ENCODE data around the gene SEC14L3.
"Not testable (repeated sequence)": the region's sequence is repeated elsewhere in the genome, so short reads cannot be mapped to it uniquely, and the experiment has no call there.

The SEC14L3 gene

DNA sequence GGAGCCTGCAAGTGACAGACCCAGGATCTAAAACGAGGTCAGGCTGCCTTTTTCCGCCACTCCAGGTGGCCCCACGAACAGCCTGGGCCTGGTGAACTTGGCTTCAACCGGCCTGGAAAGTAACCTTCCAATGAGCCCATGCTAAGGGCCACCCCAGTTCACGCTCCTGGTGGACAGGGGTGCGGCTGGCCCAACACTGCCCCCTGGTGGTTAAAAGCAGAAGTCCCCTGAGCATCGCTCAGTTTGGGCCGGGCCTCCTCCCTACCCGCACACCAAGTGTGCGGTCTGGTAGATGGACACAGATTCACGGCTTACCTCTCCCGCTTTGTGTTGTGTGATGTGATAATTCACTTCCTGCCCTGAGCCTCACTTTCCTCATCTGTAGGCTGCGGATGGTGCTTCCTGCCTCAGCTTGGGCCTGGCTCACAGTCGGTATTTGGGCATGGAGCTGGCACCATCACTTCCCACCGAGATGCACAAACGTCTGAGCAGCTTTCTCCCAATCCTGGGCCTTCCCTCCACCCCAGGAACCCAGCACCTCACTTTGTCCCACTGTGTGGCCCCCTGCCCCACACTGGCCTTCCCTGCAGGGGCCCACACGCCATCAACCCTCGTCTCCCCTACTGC, 13.7 kb upstream of the SEC14L3 start:
- peak; percentile 43 for DNase-seq

DNA sequence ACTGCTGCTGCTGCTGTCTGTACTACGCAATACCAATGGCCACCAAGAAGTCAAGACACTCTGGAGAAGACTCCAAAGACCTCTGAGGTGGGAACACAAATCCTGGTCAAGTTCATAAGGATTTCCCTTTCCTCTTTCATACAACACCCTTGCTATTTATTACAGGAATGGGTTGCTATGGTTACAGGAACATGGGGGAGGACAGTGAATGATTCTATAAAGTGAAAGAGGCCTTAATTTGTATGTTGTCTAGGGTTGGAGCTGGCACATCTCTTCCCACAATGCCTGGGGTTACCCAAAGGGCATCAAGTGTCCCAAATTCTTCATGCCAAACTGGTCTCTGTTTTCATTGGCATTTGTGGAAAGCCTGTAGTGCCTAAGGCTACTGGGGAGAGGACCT, 11.4 kb upstream of the SEC14L3 start:
- no peak for DNase-seq

DNA sequence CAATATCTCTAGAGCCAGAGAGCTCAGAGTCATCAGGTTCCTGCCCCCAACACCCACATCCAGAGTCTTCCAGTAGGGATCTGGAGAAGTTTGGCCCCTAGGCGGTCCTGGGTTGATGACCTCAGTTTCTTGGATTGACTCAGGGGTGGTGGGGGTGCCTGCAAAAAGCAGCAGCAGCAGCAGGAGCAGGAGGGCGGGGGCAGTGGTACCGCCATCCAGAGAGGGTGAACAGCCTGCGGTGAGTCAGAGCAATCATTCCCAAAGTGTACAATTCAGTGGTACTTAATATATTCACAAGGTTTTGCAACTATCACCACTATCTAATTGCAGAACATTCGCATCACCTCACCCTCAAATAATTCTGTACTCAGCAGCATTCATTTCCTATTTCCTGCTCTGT, 9.9 kb upstream of the SEC14L3 start:
- peak; percentile 27 for DNase-seq

DNA sequence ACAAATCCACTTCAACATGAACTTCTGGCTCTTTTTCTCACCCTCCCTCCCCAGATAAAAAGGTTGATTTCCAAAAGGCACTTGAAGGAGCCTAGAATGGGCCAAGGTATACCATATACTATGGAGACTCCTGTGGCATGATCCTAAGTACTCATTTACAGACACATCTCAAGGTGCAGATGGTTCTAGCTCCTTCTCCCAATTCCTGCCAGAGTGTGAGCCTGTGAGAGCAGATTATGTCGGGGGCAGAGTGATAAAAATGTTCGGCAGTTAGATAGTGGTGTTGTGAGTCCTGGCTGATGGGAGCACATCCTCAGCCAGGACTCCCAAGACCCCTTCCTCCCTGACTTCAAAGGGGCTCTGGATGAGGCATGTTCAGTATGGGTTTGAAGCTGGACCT, 8.2 kb upstream of the SEC14L3 start:
- DNase-seq, result no peak

DNA sequence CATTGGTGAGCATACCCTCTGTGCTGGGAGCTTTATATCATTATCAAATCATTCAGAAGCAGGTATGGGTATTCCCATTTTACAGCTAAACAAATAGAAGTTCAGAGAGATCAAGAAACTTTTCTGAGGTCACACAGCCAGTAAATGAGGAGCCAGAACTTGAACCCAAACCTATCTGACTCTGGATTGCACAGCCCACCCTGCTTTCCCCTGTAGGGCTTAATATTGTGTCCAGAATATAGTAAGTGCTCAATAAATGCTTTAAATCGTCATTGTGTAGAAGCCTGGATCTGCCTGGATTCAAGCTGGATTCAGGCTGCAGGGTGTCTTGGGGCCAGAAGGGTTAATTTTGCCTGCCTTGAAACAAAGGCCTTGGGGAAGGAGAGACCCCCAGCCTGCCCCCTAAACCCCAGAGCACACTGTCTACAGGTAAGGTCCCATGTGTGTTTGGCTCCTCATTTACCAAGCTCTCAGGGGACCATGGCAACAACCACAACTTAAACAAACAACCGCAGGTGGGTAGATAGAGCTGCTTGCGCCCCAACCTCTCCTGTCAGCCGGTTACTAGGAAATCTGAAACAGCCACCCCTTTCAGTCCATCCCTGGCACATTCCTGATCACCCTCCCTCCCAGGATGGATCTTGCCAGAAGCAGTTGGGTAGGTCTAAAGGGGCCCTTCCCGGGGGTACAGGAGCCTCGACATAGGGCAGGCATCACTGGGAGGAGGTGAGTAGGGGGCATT, 3.0 kb upstream of the SEC14L3 start:
- no peak for DNase-seq

DNA sequence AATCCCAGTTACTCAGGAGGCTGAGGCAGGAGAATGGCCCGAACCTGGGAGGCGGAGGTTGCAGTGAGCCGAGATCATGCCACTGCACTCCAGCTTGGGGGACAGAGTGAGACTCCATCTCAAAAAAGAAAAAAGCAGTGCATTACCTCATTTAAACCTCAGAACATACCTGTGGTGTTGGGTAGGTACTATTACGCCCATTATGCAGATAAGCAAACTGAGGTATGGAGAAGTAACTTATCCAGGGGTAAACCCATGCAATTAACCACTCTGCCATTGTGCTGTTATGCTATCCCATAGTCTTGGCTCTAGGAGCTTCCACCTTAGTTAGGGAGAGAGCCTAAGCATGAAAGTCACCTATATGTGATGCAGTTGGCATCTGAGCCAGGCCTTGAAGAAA, 2.3 kb upstream of the SEC14L3 start:
- DNase-seq, result no peak

DNA sequence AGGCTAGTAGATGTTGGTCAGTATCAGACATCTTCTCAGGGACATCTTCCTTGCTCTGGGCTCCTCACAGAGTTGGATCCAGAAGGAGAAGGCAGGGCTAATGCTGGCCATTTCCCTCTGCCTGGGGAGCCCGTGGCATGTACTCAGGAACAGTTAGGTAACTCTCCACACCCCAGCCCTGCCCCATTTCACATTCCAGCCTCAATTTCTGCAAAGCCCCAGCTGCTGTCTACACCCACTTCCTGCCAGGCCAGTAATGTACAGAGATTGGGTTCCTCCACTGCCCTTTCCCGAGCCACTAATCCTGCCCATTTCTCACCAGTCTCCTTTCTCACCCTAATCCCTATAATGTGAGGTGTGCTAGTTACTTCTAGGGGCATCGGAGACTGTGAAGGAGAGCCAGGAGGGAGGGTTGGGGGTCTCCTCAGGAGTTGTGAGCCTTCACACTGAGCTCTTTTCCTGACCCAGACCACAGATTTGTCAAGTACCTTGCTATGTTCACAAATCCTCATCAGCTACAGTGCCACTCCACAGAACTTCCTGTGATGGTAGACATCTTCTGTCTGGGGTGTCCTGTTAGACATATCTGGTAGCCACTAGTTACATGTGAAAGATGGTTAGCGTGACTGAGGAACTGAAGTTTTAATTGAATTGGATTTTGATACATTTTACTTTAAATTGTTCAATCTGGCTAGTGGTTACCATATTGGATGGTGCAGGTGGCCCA, 1.3 kb upstream of the SEC14L3 start:
- no peak for DNase-seq

DNA sequence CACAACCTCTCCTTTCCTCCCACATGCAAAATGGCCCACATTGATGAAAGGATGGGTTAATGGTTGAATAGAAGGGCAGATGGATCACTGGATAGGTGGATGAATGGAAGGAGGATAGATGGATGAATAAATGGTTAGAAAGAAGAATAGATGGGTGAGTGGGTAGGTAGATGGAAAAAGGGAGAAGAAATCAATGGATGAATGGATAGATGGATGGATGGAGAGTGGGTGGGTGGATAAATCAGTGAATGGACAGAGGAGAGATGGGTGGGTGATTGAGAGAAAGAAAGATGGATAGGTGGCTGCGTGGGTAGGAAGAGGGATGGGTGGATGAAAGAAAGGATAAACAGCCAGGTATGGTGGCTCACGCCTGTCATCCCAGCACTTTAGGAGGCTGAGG, 1.2 kb downstream of the SEC14L3 start:
- no peak for DNase-seq

DNA sequence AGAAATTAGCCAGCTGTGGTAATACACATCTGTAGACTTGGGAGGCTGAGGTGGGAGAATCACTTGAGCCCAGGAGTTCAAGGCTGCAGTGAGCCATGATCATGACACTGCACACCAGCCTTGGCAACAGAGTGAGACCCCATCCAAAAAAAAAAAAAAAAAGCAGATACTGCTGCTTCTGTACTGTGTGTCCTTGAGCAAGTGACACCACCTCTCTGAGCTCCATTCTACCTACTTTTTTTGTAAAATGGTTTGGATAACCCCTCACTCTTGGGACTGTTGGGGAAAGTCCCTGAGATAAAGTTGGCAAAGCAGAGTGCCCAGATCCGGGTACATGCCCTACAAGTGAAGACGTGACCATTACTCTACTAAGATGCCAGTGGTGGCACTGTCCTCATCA, 2.7 kb downstream of the SEC14L3 start:
- DNase-seq, result no peak

DNA sequence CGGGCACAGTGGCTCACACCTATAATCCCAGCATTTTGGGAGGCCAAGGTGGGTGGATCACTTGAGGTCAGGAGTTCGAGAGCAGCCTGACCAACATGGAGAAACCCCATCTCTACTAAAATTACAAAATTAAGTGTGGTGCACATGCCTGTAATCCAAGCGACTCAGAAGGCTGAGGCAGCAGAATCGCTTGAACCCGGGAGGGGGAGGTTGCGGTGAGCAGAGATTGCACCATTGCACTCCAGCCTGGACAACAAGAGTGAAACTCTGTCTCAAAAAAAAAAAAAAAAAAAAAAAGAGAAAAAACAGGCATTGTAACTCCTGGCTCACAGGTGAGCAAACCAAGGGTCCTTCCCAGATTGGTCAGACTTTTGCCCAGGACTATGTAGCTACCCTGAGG, 11.3 kb downstream of the SEC14L3 start:
- not testable (repeated sequence) for DNase-seq

DNA sequence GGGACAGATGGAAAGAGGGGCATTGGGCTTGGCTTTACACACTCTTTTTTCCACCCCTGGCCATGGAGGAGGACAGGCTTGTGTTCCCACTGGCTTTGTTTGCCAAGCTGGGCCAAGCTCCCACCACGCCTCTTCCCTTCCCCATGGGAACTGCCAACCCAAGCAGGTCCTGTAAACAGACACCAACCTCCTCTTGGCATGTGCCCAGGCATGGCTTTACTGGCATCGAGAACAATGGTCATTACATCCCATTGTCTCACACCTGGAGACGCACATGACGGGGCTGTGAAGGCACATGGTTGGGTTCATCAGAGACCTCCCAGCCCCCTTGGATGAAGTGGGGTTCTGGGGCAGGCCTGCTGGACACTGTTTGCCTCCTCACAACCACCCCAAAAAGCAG, 11.7 kb downstream of the SEC14L3 start:
- no peak for DNase-seq

DNA sequence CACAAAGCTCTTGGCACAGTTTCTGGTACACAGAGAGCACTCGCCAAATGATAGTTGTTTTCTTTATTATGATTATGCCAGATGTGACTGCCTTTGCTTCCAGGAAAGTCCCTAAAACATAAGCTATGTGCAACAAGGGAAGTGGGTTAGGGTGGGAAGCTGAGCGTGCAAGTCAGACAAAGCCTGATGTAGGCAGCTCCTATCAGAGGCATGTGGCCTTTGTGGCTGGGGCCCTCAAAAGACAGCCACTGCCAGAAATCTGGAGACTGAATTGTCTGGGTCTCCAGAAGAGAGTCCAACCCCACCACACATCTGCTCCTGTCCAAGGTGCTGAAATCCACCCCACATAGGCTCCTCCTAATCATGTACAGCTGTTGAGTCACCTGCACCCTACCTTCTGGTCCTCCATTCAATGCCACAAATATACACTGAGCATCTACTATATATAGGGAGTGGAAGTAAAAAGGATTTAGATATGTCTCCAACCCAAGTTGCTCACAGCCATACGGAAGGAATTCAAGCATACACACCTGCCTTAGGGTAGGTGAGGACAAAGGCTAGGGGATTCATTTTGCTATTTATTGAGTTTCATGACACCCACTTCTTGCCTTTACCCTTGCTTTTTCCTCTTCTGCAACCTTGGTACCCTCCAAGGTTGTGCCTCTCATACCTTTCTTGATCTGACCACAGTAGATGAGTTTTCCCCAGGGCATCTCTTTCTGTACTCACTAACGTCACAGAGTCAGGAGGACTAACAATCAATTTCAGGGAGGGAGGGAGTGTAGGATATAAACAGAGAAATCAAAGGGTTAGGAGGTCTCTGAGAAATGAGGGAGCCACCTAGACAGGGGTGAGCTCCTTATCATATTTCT, 12.4 kb downstream of the SEC14L3 start:
- DNase-seq, result peak; percentile 26

DNA sequence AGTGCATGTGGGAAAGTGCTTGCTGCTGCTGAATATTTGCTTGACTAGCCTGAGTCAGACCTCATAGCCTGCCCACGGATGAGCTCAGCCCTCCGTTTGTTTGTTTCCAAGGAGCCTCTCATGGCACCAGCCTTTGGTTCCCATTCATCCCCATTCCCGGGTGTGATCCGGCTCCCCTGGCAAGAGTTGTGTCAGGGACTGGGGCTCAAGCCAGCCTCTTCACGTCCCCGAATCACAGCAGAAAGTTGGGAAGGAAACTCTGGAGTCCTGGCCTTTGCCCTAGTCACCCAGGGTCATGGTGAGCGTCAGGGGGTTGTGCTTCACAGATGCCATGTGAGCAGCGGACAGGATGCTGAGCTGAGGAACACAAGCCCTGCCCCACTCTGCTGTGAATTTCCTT, 13.8 kb downstream of the SEC14L3 start:
- no peak for DNase-seq

DNA sequence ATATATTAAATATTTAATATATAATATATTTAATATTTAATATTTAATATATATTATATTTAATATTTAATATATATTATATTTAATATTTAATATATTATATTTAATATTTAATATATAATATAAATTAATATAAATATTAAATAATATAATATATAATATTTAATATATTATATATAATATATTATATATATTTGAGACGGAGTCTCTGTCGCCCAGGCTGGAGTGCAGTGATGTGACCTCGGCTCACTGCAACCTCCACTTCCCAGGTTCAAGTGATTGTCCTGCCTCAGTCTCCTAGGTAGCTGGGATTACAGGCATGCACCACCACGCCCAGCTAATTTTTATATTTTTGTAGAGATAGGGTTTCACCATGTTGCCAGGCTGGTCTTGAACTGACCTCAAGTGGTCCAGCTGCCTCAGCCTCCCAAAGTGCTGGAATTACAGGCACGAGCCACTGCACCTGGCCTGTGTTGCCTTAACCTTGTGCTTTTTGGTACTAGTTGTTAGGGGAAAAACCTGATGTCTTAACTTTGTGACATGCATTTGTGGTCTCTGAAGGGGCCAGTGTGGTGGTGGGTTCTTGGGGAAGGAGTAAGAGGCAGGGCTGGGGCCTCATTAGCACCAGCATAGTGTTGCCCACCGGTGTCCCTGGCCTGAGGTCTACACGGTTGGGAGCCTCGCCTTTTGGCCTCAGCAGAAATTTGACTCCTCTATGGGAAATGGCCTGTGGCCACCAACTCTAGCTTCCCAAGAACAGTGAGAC, 16.6 kb downstream of the SEC14L3 start:
- no peak for DNase-seq

DNA sequence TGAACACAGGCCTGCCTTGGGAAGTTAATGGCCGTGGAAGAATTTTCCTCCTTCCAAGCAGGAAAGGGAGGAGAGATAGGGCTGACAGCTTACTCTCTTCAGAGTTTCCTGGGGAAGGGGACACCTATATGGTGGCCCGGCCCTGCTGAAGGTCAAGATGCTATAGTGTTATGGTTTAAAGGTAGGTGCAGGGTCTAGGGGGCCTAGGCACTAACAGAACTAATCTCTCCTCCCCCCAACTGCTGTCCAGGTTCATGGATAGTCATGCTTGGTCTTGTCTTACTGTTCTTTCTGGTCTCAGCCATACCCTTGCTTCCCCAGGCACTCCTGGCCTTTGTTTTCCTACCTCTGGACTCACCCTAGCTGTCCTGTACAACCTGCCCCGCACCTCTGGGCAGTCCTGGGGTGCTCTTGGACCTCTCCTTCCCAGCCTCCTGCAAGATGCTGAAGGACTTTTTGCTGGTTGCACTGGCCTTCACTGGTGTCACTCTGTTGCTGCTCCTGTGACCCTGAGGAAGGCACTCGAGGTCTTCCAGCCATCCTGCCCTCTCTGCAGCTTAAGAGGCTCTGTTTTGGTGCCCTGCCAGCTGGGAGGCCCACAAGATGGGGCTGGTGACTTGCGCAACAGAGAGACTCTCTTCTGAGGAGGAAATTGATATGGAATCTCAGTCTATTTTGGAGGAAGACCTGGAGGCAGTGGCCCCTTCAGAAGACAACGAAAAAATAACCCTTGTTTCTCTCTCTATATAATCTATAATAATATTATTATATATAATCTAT, 17.9 kb downstream of the SEC14L3 start:
- no peak for DNase-seq

DNA sequence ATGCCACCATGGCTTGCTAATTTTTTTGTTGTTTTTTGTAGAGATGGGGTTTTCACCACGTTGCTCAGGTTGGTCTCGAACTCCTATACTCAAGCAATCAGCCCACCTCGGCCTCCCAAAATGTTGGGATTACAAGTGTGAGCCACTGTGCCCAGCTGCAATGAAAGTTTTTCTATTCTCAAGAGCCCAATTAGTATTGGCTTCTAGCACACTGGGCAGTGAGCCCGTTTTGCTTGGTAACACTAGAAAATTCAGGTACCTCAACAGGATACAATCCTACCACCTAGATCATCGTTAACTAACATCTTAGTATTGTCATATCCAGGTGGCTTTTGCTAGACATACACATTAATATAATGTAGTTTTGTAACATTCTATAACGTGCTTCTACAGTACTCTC, 19.0 kb downstream of the SEC14L3 start:
- DNase-seq, result no peak

DNA sequence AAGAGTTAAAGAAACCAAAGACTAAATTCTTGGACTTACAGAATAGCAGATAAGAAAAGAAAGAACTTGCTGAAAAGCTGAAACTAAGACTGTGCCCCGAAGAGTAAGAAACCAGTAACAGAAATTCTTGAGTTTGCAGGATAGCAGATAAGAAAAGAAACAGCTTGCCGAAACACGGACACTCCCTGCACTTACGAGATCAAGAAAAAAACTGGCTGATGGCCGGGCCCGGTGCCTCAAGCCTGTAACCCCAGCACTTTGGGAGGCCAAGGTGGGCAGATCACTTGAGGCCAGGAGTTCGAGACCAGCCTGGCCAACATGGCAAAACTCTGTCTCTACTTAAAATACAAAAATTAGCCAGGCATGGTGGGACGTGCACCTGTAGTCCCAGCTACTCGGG, 20.3 kb downstream of the SEC14L3 start:
- DNase-seq, result not testable (repeated sequence)

DNA sequence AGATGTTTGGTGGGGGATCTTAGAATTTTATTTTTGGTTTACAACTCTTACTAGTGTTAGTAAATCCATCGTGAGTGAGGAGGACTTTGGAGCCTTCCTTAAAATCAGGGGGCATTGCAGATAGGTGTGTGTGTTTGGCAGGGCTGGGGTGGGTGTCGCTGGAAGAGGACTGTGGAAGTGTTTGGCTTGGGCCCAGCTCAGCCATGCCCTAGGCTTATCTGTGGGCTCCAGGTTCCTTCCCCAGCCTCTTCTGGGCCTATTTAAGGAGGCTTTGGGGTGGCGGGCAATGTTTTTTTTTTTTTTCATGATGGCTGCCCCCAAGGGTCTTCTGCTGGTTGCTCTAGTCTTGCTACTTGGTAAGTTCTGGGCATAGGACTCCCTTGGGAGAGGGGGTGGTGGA, 24.2 kb downstream of the SEC14L3 start:
- DNase-seq, result no peak

DNA sequence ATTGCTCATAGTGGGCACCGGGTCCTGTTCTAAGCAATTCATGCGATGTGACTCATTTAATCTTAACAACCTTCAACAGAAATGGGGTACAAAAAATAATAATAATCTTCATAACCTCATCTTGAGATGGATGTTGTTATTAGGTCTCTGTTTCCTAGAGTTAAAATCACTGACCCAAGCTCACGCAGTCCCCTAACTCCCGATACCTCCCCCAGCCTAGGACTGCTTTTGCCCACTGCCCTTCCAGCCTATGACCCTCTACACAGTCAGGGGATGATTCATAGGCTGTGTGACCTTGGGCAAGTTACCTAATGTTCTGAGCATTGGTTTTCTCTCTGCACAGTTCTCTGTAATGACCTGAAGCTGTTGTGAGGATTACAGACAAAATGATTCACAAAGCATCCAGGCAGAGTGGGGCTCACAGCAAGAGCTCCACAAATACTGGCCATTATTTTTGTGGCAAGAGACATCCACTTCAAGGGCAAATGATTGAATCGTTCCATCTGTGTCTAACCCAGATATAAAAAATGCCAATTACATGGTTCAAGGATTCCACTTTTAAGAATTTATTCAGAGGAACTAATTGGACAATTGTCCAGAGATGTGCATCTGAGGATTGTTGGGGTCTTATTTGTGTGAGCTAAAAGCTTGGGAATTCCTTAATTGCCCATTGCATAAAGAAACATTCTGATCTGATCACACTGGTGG, 26.2 kb downstream of the SEC14L3 start:
- no peak for DNase-seq

DNA sequence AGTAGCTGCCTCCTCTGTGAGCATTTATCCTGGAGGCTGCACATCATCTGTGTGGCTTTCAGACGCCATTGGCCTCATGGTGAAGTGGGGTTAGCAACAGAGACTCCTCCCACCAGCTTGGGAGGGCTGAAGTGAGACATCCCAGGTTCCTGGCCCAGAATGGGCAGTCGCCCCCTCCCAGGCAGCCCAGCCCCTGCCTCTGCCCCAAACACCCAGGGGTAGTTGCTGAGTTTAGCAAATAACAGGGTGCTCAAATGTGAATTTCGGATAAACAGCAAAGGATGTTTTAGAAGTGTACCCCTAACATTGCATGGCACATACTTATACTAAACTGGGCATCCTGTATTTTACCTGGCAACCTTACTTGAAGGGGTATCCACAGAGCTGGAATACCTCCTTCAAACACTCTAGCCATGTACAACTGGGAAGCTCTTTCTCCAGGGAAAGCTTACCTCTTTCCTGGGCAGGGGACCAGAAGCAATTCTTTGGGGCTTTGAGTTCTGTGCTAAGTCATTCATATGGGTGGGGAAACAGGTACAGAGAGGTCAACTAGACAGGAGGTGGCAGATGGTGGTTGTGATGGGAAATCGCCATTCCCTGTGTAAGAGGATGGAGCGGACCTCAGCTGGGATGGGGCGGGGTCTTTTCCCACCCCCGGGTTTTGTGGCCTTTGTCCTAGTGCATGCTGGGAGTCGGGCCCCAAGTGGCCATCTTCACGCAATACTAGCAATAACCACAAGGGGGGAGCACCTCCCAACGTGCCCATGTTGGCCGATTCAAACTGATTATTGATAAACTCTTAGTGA, 27.0 kb downstream of the SEC14L3 start:
- peak; percentile 59 for DNase-seq

Data from fibroblast of skin of scalp (primary cell).